OCI-LY3 (cell line): ENCODE results near the gene CHERP.

Source experiments
- H2AFZ ChIP-seq: fragments of 200-600, 300-600 bp; shearing (Covaris generic); 2 replicates; pipeline ENCODE4 v1.6.0; 2014; ENCODE audit warnings: antibody characterized with exemption, low read depth, low read length
- H3K27ac ChIP-seq: fragments of 200-600, 300-600 bp; sonication (generic); 2 replicates; pipeline ENCODE4 v1.5.1; 2014; ENCODE audit warnings: mild to moderate bottlenecking, low read length, moderate library complexity, mixed read lengths
- H3K27me3 ChIP-seq: fragments of 200-600, 300-600 bp; sonication (generic); 2 replicates; pipeline ENCODE4 v1.6.1; 2014; ENCODE audit warnings: low read depth, low read length, mixed read lengths
- H3K36me3 ChIP-seq: fragments of 200-600, 300-600 bp; sonication (generic); replicated peaks from 2 replicates; pipeline ENCODE3; 2014; ENCODE audit warnings: low read depth, low read length, mixed read lengths
- H3K4me1 ChIP-seq: fragments of 300-600, 200-600 bp; sonication (generic); 2 replicates; pipeline ENCODE4 v1.6.1; 2014; ENCODE audit warnings: low read length, mixed read lengths
- H3K4me2 ChIP-seq: fragments of 200-600, 300-600 bp; sonication (generic); 2 replicates; pipeline ENCODE4 v1.6.1; 2014; ENCODE audit warnings: low read length, mixed read lengths
- H3K4me3 ChIP-seq: fragments of 300-600, 200-600 bp; sonication (generic); 2 replicates; pipeline ENCODE4 v1.5.1; 2014; ENCODE audit warnings: antibody characterized with exemption, mild to moderate bottlenecking, low read length, moderate library complexity
- H3K79me2 ChIP-seq: fragments of 300-600, 200-600 bp; shearing (Covaris generic); 2 replicates; pipeline ENCODE4 v1.6.1; 2014; ENCODE audit warnings: mild to moderate bottlenecking, low read length, mixed read lengths
- H3K9ac ChIP-seq: fragments of 300-600, 200-600 bp; shearing (Covaris generic); 2 replicates; pipeline ENCODE4 v1.6.0; 2014; ENCODE audit warnings: mild to moderate bottlenecking, low read length, moderate library complexity
- H3K9me3 ChIP-seq: fragments of 200-600, 300-600 bp; shearing (Covaris generic); 2 replicates; pipeline ENCODE4 v1.6.1; 2014; ENCODE audit warnings: low read length, mixed read lengths; ENCODE audit not compliant: insufficient read depth
- H4K20me1 ChIP-seq: fragments of 200-600, 300-600 bp; sonication (generic); 2 replicates; pipeline ENCODE4 v1.6.1; 2016; ENCODE audit warnings: low read length, mixed read lengths; ENCODE audit not compliant: insufficient read depth
- EZH2phosphoT487 ChIP-seq: fragments of 200-600 bp; shearing (Covaris generic); IDR thresholded peaks from 2 replicates; pipeline ENCODE4 v1.6.1; 2018; ENCODE audit warnings: antibody characterized with exemption, mixed run types, low read depth
- TF ChIP-seq, protein P1 (sequence below): fragments of 200-600, 300-600 bp; sonication (generic); IDR thresholded peaks from 2 replicates; pipeline ENCODE4 v1.5.1; 2014; ENCODE audit warnings: antibody characterized with exemption, low read length, low read depth

CHERP gene

DNA sequence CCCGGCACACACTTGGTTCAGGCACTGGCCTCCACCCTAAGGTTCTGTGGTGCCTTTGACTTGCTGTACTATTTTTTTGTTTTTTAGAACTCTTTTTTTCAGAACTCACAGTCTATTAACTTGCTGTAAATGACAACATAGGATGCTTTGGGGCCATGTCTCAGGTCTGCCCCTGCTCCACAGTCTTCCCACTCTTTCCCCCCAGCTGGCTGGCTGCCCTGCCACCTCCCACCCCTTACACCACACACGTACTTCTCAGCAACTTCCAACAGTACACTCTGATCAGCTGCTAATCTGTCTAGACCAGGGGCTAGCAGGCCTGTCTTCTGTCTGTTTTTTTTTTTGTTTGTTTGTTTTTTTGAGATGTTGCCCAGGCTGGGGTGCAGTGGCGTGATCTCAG lies 38.0 kb downstream of the CHERP start:
- Histone ChIP-seq H3K27ac (no peak overlapping the region), H3K9ac (no peak overlapping the region), H3K4me2 (no peak overlapping the region), H3K9me3 (no peaks in the 10 kb centered on the region), H4K20me1 (no peaks in the 10 kb centered on the region), H3K79me2 (no peaks in the 10 kb centered on the region), H3K4me1 (no peaks in the 10 kb centered on the region), H3K27me3 (no peaks in the 10 kb centered on the region), H2AFZ (no peak overlapping the region), H3K36me3 (peaks cover 11% of the 10 kb centered on the region), H3K4me3 (no peak overlapping the region)
- TF ChIP-seq, protein P1, sequence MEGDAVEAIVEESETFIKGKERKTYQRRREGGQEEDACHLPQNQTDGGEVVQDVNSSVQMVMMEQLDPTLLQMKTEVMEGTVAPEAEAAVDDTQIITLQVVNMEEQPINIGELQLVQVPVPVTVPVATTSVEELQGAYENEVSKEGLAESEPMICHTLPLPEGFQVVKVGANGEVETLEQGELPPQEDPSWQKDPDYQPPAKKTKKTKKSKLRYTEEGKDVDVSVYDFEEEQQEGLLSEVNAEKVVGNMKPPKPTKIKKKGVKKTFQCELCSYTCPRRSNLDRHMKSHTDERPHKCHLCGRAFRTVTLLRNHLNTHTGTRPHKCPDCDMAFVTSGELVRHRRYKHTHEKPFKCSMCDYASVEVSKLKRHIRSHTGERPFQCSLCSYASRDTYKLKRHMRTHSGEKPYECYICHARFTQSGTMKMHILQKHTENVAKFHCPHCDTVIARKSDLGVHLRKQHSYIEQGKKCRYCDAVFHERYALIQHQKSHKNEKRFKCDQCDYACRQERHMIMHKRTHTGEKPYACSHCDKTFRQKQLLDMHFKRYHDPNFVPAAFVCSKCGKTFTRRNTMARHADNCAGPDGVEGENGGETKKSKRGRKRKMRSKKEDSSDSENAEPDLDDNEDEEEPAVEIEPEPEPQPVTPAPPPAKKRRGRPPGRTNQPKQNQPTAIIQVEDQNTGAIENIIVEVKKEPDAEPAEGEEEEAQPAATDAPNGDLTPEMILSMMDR = no peak
- TF ChIP-seq EZH2phosphoT487 = no peak

DNA sequence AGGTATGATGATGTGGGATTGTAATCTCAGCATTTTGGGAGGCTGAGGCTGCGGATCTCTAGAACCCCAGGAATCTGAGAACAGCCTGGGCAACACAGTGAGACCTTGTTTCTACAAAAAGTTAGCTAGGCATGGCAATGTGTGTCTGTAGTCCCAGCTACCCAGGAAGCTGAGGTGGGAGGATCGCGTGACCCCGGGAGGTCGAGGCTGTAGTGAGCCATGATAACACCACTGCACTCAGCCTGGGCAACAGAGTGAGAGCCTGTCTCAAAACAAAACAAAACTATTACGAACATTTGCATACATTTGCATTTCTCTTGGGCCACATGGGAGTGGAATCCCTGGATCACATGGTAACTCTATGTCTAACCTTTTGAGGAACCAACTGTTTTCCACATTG lies 44.4 kb downstream of the CHERP start:
- Histone ChIP-seq H2AFZ (no peak overlapping the region), H3K36me3 (peaks cover 5% of the 10 kb centered on the region), H3K9ac (no peak overlapping the region), H3K4me3 (no peak overlapping the region), H3K9me3 (no peaks in the 10 kb centered on the region), H3K4me2 (no peak overlapping the region), H4K20me1 (no peaks in the 10 kb centered on the region), H3K79me2 (peaks cover 15% of the 10 kb centered on the region), H3K4me1 (peaks cover 15% of the 10 kb centered on the region; the same call in 1 of the 2 replicates), H3K27ac (no peak overlapping the region), H3K27me3 (no peaks in the 10 kb centered on the region)
- TF ChIP-seq EZH2phosphoT487 = no peak
- TF ChIP-seq, protein P1 = no peak

DNA sequence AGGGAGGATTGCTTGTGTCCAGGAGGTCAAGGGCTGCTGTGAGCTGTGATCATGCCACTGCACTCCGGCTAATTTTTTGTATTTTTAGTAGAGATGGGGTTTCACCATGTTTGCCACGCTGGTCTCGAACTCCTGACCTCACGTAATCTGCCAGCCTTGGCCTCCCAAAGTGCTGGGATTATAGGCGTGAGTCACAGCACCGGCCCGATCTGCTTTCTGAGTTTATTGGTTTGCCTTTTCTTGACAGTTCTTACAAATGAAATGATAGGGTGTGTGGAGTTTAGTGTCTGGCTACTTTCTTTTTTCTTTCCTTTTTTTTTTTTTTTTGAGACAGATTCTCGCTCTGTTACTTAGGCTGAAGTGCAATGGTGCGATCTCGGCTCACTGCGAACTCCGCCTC lies 45.2 kb downstream of the CHERP start:
- H4K20me1 ChIP-seq = no peaks in the 10 kb centered on the region
- no peak overlapping the region for H2AFZ ChIP-seq
- TF ChIP-seq, protein P1 = no peak
- no peak for TF ChIP-seq EZH2phosphoT487
- H3K27ac ChIP-seq = no peak overlapping the region
- peaks cover 15% of the 10 kb centered on the region; the same call in 1 of the 2 replicates for H3K4me1 ChIP-seq
- H3K9me3 ChIP-seq = no peaks in the 10 kb centered on the region
- no peaks in the 10 kb centered on the region for H3K27me3 ChIP-seq
- H3K4me2 ChIP-seq = peak overlapping the region; percentile 80
- peak overlapping the region; percentile 78 for H3K4me3 ChIP-seq
- H3K9ac ChIP-seq = peak overlapping the region; percentile 63; the same call in 1 of the 2 replicates
- peaks cover 3% of the 10 kb centered on the region for H3K36me3 ChIP-seq
- peaks cover 15% of the 10 kb centered on the region for H3K79me2 ChIP-seq

DNA sequence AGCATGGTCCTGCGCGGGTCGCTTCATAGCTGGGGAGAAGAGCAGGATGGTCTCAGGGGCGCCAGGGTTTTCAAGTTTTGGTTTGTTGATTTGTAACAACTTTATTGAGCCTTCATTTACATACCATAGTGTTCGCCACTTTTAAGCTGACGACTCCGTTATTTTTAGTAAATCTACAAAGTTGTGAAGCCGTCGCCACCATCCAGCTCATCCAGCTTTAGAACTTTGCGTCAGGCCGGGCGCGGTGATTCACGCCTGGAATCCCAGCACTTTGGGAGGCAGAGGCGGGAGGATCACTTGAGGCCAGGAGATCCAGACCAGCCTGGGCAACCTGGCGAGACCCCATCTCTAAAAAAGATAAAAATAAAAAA lies 45.6 kb downstream of the CHERP start:
- Histone ChIP-seq H3K79me2 (peaks cover 15% of the 10 kb centered on the region), H2AFZ (peak overlapping the region; percentile 58; the same call in 1 of the 2 replicates), H3K4me3 (peak overlapping the region; percentile 78), H3K4me1 (peaks cover 15% of the 10 kb centered on the region; the same call in 1 of the 2 replicates), H3K9ac (peak overlapping the region; percentile 63), H3K27ac (no peak overlapping the region), H3K9me3 (no peaks in the 10 kb centered on the region), H3K27me3 (no peaks in the 10 kb centered on the region), H4K20me1 (no peaks in the 10 kb centered on the region), H3K36me3 (peaks cover 3% of the 10 kb centered on the region), H3K4me2 (peak overlapping the region; percentile 80)
- no peak for TF ChIP-seq EZH2phosphoT487
- TF ChIP-seq, protein P1 = no peak
